Measurements from ENCODE around the gene ZNF556.

DNA sequence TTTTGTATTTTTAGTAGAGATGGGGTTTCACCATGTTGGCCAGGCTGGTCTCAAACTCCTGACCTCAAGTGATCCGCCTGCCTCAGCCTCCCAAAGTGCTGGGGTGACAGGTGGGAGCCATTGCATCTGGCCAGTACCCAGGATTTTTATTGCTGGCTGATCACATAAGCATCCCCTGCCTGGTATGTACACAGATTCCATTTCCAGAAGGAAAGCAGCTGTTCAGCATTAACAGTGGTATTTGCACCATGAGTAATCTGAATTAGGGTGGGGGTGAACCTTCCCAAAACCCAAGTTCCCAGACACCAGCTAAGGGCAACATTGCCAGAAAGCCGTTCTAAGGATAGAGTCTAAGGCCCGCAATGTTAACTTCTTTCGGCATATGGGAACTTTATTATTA lies 18.5 kb upstream of the ZNF556 start:
- TF ChIP-seq POLR2A (IDR thresholded peaks at IDR 0.05; ENCODE audit: low read length) (no peak), GATA1 (IDR thresholded peaks at IDR 0.05; ENCODE audit: low read depth, low read length) (no peak)

Data from erythroblast (primary cell).